Hippocampal formation (tissue), 2 donors: ENCODE data around the gene ZNF778.

Source experiments
- DNase-seq, 2 donors: peaks; one replicate each; lab custom pipeline; 2025; lab: John Stamatoyannopoulos, UW

The ZNF778 gene

GRCh38 chr16:89217388-89218191 is at the start of gene ZNF778:
TSS of gene ZNF778 (plus strand) at chr16:89217703. CDS start at chr16:89221128, 3,425 bp downstream.
- DNase-seq, result peak; percentile 69 to 81

- DNase-seq, result no peak
Measured at GRCh38 chr16:89168381-89169189, 48.9 kb upstream of the ZNF778 start.

GRCh38 chr16:89169778-89170177 is 47.7 kb upstream of the ZNF778 start:
- DNase-seq, result no peak

GRCh38 chr16:89170346-89171215 is 46.9 kb upstream of the ZNF778 start:
- DNase-seq, result no peak

- peak; percentile 53 to 76 for DNase-seq
Measured at GRCh38 chr16:89171216-89172170, 46.0 kb upstream of the ZNF778 start, which contains the start of gene CDH15. TSS of gene CDH15 (plus strand) at chr16:89171748. CDS start at chr16:89171832, 84 bp downstream.

- DNase-seq, result no peak
Measured at GRCh38 chr16:89172171-89172527, 45.4 kb upstream of the ZNF778 start.

- no peak for DNase-seq
Measured at GRCh38 chr16:89172528-89173173, 44.9 kb upstream of the ZNF778 start.

- no peak for DNase-seq
Measured at GRCh38 chr16:89173174-89173921, 44.2 kb upstream of the ZNF778 start.

GRCh38 chr16:89174055-89174827 is 43.3 kb upstream of the ZNF778 start:
- DNase-seq, result no peak

GRCh38 chr16:89174877-89175276 is 42.6 kb upstream of the ZNF778 start:
- no peak for DNase-seq

- no peak for DNase-seq
Measured at GRCh38 chr16:89175280-89176146, 42.0 kb upstream of the ZNF778 start.

GRCh38 chr16:89176147-89176690 is 41.3 kb upstream of the ZNF778 start:
- DNase-seq, result no peak

- no peak for DNase-seq
Measured at GRCh38 chr16:89176717-89177116, 40.8 kb upstream of the ZNF778 start.

- no peak for DNase-seq
Measured at GRCh38 chr16:89177501-89177900, 40.0 kb upstream of the ZNF778 start.

- DNase-seq, result no peak
Measured at GRCh38 chr16:89178453-89179147, 38.9 kb upstream of the ZNF778 start.

GRCh38 chr16:89179148-89179484 is 38.4 kb upstream of the ZNF778 start:
- DNase-seq, result no peak
